Measurements from ENCODE around the gene EFNB2.

DNA sequence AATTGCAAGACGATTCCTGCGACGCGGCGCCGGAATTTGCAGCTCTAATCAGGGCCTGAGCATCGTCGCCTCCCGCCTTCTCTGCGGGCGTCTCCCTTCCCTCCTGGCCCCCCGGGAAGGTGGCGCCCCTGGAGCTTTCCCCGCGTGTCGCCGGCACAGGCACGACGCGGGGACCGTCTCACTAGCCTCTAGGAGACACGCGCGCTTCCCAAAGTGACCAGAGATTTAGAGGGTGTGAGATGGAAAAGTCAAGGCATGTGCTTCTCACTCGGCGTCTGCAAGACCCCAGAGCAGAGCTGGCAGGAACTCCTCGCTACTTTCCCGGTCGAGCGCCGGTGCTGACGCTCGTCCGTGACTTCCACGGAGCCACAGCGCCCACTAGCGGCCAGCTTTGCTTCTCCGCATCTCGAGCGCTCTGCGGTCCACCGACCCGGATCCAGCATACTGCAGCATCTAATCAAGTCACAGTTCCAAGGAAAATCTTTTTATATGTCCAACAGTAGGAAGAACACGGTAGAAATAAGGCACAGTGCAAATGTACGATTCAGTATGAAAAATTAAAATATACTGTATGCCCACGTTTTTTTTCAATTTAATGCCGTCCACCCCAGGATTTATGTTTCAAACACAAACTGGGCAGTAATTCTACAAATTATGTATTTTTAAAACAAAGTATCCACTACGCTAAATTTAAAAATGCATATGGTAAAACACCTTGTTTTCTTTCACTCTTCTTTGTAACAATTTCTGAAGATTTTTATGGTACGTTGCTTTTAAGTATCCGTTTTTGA, 977 bp upstream of the EFNB2 start:
- TF ChIP-seq, protein P1, sequence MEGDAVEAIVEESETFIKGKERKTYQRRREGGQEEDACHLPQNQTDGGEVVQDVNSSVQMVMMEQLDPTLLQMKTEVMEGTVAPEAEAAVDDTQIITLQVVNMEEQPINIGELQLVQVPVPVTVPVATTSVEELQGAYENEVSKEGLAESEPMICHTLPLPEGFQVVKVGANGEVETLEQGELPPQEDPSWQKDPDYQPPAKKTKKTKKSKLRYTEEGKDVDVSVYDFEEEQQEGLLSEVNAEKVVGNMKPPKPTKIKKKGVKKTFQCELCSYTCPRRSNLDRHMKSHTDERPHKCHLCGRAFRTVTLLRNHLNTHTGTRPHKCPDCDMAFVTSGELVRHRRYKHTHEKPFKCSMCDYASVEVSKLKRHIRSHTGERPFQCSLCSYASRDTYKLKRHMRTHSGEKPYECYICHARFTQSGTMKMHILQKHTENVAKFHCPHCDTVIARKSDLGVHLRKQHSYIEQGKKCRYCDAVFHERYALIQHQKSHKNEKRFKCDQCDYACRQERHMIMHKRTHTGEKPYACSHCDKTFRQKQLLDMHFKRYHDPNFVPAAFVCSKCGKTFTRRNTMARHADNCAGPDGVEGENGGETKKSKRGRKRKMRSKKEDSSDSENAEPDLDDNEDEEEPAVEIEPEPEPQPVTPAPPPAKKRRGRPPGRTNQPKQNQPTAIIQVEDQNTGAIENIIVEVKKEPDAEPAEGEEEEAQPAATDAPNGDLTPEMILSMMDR (conservative IDR thresholded peaks at IDR 0.05; ENCODE audit: low read length), result peak; percentile 81
- no peak for TF ChIP-seq EZH2phosphoT487 (IDR thresholded peaks at IDR 0.05; ENCODE audit: borderline replicate concordance, low read depth, low read length)
